Fibroblast of skin of back (primary cell): ENCODE results near the gene PRKCA.
"Not testable (repeated sequence)": the region's sequence is repeated elsewhere in the genome, so short reads cannot be mapped to it uniquely, and the experiment has no call there.

ENCODE experiments used
- DNase-seq: peaks from one replicate; pipeline ENCODE4 v3.0.0-alpha.2; 2013

PRKCA gene

GRCh38 chr17:66353937-66354401, 51.6 kb downstream of the PRKCA start:
- peak; percentile 83 for DNase-seq

GRCh38 chr17:66354472-66354871, 52.1 kb downstream of the PRKCA start:
- DNase-seq, result no peak

DNA sequence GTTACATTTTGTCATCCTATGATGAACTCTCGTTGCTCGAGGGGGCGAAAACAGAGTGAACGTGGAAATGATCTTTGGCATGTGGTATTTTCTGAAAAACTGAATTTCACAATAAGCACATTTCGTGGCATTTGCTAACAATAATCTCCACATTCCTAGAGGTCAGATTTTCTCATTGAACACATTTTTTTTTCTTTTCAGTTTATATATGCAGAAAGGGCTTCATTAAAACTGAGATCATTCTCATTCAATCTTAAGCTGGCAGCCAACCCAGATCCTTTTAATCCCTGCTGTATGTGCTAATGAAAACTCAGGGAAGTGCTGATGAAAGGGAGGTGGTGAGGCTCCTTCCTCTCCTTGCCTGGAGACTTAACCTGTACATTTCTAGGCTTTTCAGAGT, 52.6 kb downstream of the PRKCA start:
- DNase-seq, result peak; percentile 67

GRCh38 chr17:66355510-66355909, 53.1 kb downstream of the PRKCA start:
- DNase-seq, result peak; percentile 50

DNA sequence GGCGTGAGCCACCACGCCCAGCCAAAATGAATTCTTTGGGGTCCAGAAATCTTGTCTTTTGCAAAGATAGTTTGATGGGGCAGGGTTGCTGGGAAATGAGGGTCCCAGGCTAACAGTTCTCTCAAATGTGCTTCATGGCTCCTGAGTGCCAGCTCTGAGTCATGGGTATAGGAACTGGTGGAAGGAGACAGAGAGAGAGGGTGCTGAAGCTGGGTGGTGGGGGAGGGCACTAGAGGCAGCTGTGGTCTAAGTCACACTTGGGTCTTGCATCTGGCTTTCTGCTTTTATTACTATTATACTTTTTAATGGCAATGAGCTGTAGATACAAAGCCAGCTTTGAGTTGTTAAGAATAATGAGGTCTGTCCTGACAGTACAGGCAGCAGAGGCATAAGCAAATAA, 54.6 kb downstream of the PRKCA start:
- DNase-seq, result peak; percentile 60

- no peak for DNase-seq
Measured at GRCh38 chr17:66359351-66359750, 56.9 kb downstream of the PRKCA start.

GRCh38 chr17:66360961-66361565, 58.6 kb downstream of the PRKCA start:
- DNase-seq, result not testable (repeated sequence)

GRCh38 chr17:66364508-66364907, 62.1 kb downstream of the PRKCA start:
- no peak for DNase-seq

- DNase-seq, result no peak
Measured at GRCh38 chr17:66364990-66365490, 62.6 kb downstream of the PRKCA start.

- no peak for DNase-seq
Measured at GRCh38 chr17:66365903-66366302, 63.5 kb downstream of the PRKCA start.

DNA sequence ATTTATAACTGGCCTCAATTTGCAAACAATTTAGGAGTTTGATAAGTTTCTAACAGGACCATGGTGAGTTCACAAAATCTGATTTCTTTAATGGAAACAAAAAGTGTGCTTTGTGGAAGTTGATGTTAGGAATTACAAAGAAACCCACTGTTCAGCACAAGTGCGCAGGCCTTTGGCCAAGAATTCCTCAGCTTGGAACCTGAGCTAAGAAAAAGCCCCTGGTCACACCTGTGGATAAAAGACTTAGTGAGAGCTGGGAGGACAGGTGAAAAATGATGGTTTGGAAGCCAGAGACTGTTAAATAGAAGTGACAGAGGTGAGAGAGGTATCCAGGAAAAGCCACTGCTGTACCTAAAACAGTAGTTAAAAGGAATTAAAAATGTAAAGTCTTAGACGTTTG, 64.7 kb downstream of the PRKCA start:
- DNase-seq, result no peak

- DNase-seq, result no peak
Measured at GRCh38 chr17:66369830-66370229, 67.4 kb downstream of the PRKCA start.

GRCh38 chr17:66371561-66371960, 69.1 kb downstream of the PRKCA start:
- DNase-seq, result no peak

GRCh38 chr17:66372182-66372581, 69.8 kb downstream of the PRKCA start:
- DNase-seq, result no peak

DNA sequence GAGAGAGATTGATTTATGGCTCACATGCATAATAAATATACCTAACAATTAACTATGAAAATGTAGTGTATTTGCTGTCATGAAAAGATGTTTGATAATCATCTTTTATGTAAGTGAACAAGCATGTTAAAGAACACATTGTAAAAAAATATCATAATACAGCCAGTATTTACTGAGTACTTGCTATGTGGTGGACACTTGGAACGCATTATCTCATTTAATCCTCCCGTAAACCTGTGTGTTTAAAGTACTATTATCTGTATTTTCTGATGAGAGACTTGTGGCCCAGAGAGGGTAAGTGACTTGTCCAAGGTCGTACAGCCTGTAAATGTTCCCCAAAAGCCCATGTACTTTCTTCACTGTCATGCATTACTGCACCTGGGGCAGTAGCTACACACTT, 70.7 kb downstream of the PRKCA start:
- DNase-seq, result no peak

- DNase-seq, result peak; percentile 53
Measured at GRCh38 chr17:66373944-66374817, 71.8 kb downstream of the PRKCA start.

DNA sequence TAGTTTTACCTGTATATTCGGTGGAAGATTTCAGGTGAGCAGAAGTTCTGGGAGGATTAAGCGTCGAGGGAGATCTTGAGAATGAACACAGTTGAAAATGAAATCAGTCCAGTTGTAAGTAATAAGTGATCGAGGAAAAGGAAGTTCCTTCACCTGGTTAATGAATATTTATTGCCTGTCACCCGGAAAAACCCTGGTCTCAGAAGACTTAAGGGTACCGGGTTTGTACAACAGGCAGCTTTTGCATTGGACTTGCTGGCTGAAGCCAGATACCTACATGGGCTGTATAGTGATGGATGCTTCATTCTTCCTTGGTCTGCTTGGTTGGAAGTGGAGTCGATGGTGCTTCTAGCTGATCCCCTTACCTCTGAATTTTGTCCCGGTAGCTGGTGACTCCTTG, 72.7 kb downstream of the PRKCA start:
- DNase-seq, result no peak

GRCh38 chr17:66378296-66378695, 75.9 kb downstream of the PRKCA start:
- peak; percentile 71 for DNase-seq

GRCh38 chr17:66379544-66379943, 77.1 kb downstream of the PRKCA start:
- DNase-seq, result no peak

GRCh38 chr17:66379996-66380395, 77.6 kb downstream of the PRKCA start:
- DNase-seq, result no peak

- no peak for DNase-seq
Measured at GRCh38 chr17:66381701-66382362, 79.4 kb downstream of the PRKCA start.

DNA sequence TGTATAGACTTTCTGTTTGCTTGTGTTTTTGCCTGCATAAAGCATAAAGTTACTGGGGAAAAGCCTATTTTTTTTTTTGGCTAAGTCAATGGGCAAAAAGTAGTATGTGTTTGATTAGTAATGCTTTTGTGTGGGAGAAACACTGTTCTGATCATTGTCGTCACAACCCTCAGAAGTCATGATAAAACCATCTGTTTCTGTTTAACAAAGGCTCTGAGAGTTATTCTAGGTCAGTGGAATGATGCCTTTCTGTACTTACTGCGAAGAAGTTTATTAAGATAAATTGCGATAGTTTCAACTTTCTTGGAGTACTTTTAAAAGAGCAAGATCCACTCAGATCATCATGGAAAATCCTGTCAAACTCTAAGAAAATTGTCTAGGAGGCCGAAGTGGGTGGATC, 80.9 kb downstream of the PRKCA start:
- DNase-seq, result peak; percentile 84
